ENCODE results near the gene MAPRE2. TPM values are rescaled to one million over a fixed set of nuclear protein-coding genes. Genes with fewer than 3 reads are reported as not detected.

The MAPRE2 gene
- total RNA-seq, 1 donor from 2014 or later = 17.1 TPM

DNA sequence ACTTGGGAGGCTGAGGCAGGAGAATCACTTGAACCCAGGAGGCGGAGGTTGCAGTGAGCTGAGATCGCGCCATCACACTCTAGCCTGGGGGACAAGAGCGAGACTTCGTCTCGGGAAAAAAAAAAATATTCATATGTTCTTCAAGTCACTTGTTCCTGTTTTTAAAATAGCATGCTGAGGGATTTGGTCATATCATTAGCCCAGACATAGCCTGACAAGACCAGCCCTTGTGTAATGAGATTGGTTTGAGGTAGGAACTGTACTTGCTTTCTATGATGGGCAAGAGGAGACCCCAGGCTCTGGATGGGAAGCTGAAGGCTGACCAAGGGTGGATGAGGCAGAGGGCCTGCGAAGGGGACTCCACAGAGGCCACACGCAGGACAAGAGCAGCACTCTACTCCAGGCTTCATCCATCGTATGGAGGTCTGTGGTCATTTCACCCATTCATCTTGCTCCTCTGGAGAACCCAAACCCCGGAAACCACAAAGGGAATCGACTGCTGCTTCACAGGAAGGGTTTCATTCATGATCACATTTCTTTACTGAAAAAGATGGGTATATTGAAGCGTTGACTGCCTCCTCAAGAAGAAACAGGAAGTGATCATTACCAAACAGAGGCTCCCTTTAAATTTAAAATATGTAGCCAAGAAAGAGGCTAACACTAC lies 112.5 kb downstream of the MAPRE2 start:
- Mint-ChIP-seq H3K4me1 (no peaks in the 10 kb centered on the region), H3K36me3 (peaks cover 7% of the 10 kb centered on the region), H3K27ac (no peak overlapping the region), H3K4me3 (no peak overlapping the region), H3K9me3 (peaks cover 9% of the 10 kb centered on the region), H3K27me3 (ENCODE audit: low read depth) (peaks cover 9% of the 10 kb centered on the region)
- no peak for TF ChIP-seq CTCF (IDR thresholded peaks at IDR 0.05; ENCODE audit: unreplicated experiment)
- no peak for DNase-seq (ENCODE audit: low spot score in 2 of 2, unreplicated experiment in 2 of 2)

GRCh38 chr18:35155398-35156117 lies 114.3 kb downstream of the MAPRE2 start:
- Mint-ChIP-seq H3K36me3 (no peaks in the 10 kb centered on the region), H3K27me3 (ENCODE audit: low read depth) (peaks cover 14% of the 10 kb centered on the region), H3K9me3 (no peaks in the 10 kb centered on the region), H3K27ac (no peak overlapping the region), H3K4me1 (no peaks in the 10 kb centered on the region), H3K4me3 (no peak overlapping the region)
- DNase-seq (ENCODE audit: low spot score in 2 of 2, unreplicated experiment in 2 of 2) = no peak
- no peak for TF ChIP-seq CTCF (IDR thresholded peaks at IDR 0.05; ENCODE audit: unreplicated experiment)

- Mint-ChIP-seq H3K36me3 (no peaks in the 10 kb centered on the region), H3K4me1 (no peaks in the 10 kb centered on the region), H3K9me3 (no peaks in the 10 kb centered on the region), H3K27ac (no peak overlapping the region), H3K27me3 (ENCODE audit: low read depth) (peaks cover 14% of the 10 kb centered on the region), H3K4me3 (no peak overlapping the region)
- no peak for TF ChIP-seq CTCF (IDR thresholded peaks at IDR 0.05; ENCODE audit: unreplicated experiment)
- DNase-seq (ENCODE audit: low spot score in 2 of 2, unreplicated experiment in 2 of 2) = no peak
These were observed 116.0 kb downstream of the MAPRE2 start for GRCh38 chr18:35157181-35157580.

DNA sequence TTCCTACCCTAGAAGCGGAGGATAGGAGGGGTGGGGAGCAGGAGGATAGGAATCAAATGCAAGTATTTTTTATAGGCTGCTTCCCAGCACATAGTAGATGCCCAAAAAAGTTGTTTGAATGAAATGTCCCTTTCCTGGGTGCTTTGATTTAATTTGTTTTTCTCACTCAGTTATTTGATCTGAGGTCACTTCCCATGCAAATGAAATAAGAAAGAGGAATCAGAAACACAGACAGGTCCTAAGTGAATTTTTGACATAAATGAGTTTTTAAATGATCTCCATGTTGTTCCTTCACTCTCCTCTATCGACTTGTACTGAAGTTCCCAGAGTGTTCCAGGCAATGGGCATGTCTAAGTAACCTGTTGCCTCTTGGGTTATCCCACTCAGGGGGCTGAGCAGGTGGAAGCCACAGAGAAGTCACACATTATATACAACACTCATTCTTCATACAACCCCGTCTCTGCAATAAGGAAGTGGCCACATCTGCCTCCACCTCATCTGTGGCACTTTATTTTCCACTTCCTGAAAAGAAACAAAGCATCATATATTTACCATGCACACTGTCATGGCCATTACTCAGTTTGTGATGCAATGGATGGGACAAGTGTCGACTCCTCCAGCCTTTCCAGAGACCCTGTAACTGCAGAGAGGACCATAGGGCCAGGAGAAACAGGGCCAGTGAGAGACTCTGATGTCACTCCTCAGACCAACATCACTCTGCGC lies 117.7 kb downstream of the MAPRE2 start:
- Mint-ChIP-seq H3K27ac (no peak overlapping the region), H3K4me3 (no peak overlapping the region), H3K4me1 (no peaks in the 10 kb centered on the region), H3K36me3 (no peaks in the 10 kb centered on the region), H3K9me3 (no peaks in the 10 kb centered on the region), H3K27me3 (ENCODE audit: low read depth) (peaks cover 14% of the 10 kb centered on the region)
- TF ChIP-seq CTCF (IDR thresholded peaks at IDR 0.05; ENCODE audit: unreplicated experiment) = no peak
- DNase-seq (ENCODE audit: low spot score in 2 of 2, unreplicated experiment in 2 of 2) = no peak

DNA sequence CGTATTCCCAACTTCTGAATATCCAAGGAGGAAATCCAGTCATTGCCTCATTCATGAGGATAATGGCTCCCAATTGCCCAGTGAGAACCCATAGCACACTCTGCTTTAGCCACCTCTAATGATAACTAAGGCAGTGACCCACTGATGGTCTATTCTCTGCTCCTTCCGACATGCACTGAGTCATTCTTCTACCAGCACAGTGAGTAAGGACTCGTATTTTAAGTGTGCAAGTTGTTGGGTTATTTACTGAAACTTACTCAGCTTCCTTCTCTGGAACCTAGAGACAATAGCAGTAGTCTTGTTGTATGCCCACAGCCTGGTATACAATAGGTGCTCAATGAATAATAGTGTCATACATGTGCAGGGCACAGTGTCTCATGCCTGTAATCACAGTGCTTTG lies 118.6 kb downstream of the MAPRE2 start:
- no peaks in the 10 kb centered on the region for H3K9me3 Mint-ChIP-seq
- no peak for TF ChIP-seq CTCF (IDR thresholded peaks at IDR 0.05; ENCODE audit: unreplicated experiment)
- H3K4me1 Mint-ChIP-seq = no peaks in the 10 kb centered on the region

More for the DNA sequence above, 118.6 kb downstream of the MAPRE2 start:
- no peaks in the 10 kb centered on the region for H3K36me3 Mint-ChIP-seq
- H3K4me3 Mint-ChIP-seq = no peak overlapping the region
- H3K27ac Mint-ChIP-seq = no peak overlapping the region
- peaks cover 14% of the 10 kb centered on the region for H3K27me3 Mint-ChIP-seq (ENCODE audit: low read depth)
- DNase-seq (ENCODE audit: low spot score in 2 of 2, unreplicated experiment in 2 of 2) = no peak
